Superior temporal gyrus (tissue), 1 donor: ENCODE data around the gene TNFRSF14.
A peak's percentile ranks its signal among the peaks of the same experiment; 100 is the strongest.

Source experiments
- DNase-seq: peaks from one replicate; pipeline ENCODE4 v3.0.0-alpha.2; 2016; ENCODE audit errors: extremely low spot score

TNFRSF14 gene

GRCh38 chr1:2523191-2523890 lies 32.8 kb upstream of the TNFRSF14 start:
- DNase-seq = no peak

DNA sequence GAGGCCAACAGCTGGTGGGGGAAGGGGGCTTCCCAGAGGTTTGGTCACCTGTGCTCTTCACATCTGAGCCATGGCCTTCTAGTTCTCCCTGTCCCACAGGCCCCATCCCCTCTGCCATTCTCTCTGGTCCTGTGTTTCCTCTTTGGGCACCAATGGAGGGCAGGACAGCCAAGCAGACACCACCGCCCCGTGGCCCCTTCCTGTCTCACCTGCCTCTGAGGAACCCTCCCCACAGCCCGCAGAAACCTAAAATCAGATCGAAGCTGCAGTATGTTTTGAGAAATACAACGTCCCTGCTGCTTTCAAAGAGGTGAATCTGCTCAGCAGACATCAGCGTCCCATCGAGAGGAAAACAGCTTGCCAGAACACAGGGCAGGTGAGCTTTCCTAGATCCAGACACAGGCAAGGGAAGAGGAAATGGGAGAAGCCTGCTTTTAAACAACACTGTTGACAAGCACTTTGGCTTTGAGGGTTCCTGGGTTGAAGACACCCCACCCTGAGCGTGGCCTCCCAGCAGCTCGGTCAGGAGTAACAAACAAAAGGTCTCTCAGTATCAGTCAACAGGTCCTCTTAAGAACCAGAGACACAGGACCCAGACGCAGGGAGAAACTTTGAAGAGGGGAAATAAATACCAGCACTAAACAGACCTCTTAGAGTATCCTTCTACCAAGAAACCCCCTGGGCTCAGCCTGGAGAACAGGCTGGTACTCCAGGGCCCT lies 32.1 kb upstream of the TNFRSF14 start:
- DNase-seq = no peak

GRCh38 chr1:2525572-2525919 lies 30.6 kb upstream of the TNFRSF14 start:
- DNase-seq = no peak

DNA sequence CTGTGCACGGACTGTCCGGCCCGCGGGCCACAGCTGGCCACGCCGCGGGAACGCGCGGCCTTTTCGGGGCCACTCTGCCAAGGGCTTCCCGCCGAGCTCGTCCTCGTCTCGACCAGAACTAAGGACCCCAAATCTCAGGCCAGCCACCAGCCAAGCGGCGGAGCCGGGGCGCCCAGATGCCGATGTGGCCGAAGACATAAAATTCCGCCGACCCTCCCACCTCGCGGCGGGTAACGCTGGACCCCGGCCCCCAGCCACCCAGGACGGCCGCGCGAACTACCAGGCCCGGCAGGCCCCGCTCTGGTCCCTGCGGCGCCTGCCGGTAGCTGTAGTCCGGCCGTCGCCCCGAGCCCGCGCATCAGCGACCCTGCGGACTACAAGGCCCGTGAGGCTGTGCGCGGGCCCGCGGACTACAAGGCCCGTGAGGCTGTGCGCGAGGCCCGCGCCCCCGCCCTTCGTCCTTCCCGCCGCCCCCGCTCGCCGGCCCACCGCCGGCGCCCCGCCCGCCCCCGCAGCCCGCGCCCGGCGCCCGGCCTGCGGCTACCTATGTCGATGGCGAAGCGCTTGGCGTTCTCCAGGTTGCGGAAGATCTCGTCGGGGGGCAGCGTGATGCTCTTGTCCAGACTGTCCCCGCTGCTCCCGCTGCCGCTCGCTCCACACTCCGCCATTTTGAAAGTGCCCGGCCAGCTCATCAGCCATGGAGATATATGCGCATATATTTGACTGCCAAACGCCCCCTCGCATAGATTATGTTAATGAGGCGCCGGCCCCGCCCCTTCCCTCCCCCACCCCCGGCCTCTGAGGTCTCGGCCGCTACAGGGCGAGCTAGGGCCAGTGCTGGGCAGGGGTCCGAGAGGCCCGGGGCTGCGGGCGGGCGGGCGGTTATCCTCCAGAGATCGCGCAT lies 30.0 kb upstream of the TNFRSF14 start, which contains the start of gene PANK4:
PANK4 (minus strand) TSS at position 677 of the 904 bp plus-strand sequence; CDS start at position 668, 9 bp downstream.
- DNase-seq = peak; percentile 94

- peak; percentile 75 for DNase-seq
Observed at GRCh38 chr1:2526824-2527555, 29.2 kb upstream of the TNFRSF14 start.

- no peak for DNase-seq
Observed at GRCh38 chr1:2527556-2527860, 28.7 kb upstream of the TNFRSF14 start.

GRCh38 chr1:2528016-2528415 lies 28.2 kb upstream of the TNFRSF14 start:
- no peak for DNase-seq

- DNase-seq = no peak
Observed at GRCh38 chr1:2528611-2528965, 27.6 kb upstream of the TNFRSF14 start.

GRCh38 chr1:2528966-2529783 lies 27.0 kb upstream of the TNFRSF14 start:
- DNase-seq = no peak

GRCh38 chr1:2529784-2530512 lies 26.2 kb upstream of the TNFRSF14 start, which contains the start of gene HES5:
Gene HES5 (minus strand): TSS chr1:2530263. CDS start chr1:2530164, 99 bp downstream.
- no peak for DNase-seq

- DNase-seq = no peak
Observed at GRCh38 chr1:2530513-2531361, 25.4 kb upstream of the TNFRSF14 start.

DNA sequence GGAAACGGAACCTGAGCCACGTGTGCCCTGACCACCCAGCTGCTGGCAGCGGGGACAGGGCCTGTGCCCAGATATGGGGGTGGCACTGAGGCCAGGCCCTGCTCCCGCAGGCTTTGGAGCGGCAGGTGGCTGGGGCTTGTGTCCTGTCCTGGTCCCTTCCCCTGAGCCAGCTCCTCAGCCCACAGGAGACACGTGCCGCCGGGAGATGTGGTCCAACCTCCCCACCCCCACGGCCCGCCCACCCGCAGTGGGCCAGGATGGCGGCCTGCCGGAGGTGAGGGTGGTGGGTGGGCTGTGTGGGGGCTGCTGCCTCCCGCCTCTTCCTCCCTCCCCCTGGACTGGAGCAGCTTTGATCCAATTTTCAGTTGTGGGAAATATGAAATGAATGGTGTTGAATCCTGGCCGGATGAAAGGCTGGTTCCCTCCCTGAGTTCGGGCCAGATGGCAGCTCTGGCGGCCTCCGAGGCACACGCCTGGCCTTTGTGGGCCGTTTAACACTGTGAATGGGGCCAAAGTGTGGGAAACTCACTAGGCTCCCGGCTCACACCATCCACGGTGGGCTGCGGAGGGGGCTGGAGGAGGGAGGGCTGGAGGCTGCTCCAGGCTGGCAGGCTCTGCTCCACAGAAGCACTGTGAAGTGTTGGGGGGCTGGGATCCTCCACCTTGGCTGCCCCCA lies 23.5 kb upstream of the TNFRSF14 start:
- no peak for DNase-seq

DNA sequence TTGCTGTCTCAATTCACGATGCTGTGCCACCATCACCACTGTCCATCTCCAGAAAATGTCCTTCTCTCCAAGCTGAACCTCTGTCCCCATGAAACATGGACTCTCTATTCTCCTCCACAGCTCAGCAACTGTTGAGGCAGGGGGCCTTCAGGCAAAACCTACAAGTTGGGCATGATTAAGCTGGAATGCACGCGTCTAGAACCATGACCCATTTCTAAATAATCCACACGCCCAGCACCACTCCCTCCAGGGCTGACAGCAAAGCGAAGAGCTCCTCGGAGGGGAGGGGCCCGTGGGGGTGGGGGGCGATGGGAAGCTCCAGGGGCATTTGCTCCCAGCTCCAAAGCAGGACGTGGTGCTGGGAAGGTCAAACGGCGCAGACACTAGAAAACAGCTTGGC lies 22.8 kb upstream of the TNFRSF14 start:
- no peak for DNase-seq

GRCh38 chr1:2534315-2534686 lies 21.9 kb upstream of the TNFRSF14 start:
- no peak for DNase-seq

- DNase-seq = no peak
Observed at GRCh38 chr1:2534687-2535441, 21.3 kb upstream of the TNFRSF14 start.

DNA sequence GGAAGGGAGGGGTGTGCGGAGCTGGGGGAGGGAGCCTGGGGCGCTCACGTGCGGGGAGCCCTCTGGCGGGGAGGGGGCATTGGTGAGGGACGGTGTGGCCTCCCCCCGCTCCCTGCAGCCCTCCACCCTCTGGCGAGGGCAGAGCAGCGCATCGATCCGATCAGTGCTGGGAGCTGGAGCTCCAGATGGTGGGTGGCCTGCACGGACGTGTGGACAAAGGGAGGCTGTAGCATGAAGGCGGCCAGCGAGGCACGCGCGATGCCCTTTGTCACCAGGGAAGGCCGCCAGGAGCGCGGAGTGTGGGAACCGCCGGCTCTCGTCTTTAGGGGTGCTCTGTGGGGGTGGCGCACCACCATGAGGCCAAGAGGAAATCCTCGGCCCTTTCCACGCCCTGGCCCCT lies 20.7 kb upstream of the TNFRSF14 start:
- no peak for DNase-seq

DNA sequence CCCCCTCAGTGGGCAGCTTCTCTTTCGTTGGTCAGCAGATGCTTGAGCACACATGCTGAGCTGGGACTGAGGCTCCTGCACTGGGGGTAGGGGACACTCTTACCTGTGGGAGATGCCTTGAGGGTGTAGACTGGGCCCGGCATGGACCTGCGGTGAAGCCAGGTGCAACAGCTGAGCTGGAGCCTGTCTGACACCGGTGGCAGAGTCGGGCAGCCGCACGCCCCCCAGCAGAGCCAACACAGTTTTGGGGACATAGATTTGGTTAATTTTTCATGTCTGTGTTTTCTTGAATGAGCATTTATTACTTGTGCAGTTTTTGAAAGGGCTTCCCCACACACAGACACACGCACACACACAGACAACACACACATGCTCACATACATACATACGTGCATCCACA lies 20.2 kb upstream of the TNFRSF14 start:
- no peak for DNase-seq

DNA sequence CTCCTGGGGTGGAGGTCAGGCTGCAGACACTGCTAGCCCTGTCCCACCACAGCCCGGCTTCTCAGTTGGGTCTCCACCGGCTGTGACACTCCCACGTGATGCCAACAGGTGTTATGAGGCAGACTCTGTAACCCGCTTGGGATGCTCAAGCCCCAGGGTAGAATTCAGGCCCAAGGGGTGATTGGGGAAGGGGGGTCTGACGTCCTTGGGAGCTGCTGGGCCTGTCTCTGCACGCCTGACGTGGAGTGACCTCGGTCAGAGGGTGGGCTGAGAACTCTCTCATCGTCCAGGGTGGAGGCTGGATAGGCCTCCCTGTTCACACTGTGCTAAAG lies 18.4 kb upstream of the TNFRSF14 start:
- no peak for DNase-seq
